Activated B cell treated with CpG ODN at 0.5 μM for 24 hours (primary cell): ENCODE data around the gene SMIM41. TPM values are rescaled to one million over a fixed set of nuclear protein-coding genes. Genes with fewer than 3 reads are reported as not detected.

Source experiments
- ATAC-seq: fragments of 200-7000 bp; cut with Tn5 transposase; one replicate; pipeline ENCODE4 v1.10.0; 2021; ENCODE audit warnings: low read depth, mild to moderate bottlenecking, moderate library complexity
- CTCF ChIA-PET: fragments of 350-600 bp; sonication (Branson Sonifier 250); formaldehyde crosslinking; loops from one replicate; lab custom pipeline; 2021; ENCODE audit warnings: antibody characterized with exemption; lab: Charles Lee
- POLR2A ChIA-PET: fragments of 350-600 bp; sonication (Branson Sonifier 250); formaldehyde crosslinking; loops from one replicate; lab custom pipeline; 2021; ENCODE audit warnings: antibody characterized with exemption; lab: Charles Lee
- DNase-seq: peaks from one replicate; pipeline ENCODE4 v3.0.0; 2022
- H3K27ac Mint-ChIP-seq: one replicate; pipeline ENCODE4 v1.8.0; 2020; ENCODE audit warnings: mixed read lengths
- H3K27me3 Mint-ChIP-seq: one replicate; pipeline ENCODE4 v1.8.0; 2021; ENCODE audit warnings: mixed read lengths
- H3K36me3 Mint-ChIP-seq: one replicate; pipeline ENCODE4 v1.8.0; 2021; ENCODE audit warnings: low read depth, mixed read lengths
- H3K4me1 Mint-ChIP-seq: one replicate; pipeline ENCODE4 v1.8.0; 2021; ENCODE audit warnings: mixed read lengths
- H3K4me3 Mint-ChIP-seq: one replicate; pipeline ENCODE4 v1.8.0; 2020; ENCODE audit warnings: mild to moderate bottlenecking, mixed read lengths
- H3K9me3 Mint-ChIP-seq: one replicate; pipeline ENCODE4 v1.8.0; 2020; ENCODE audit warnings: mixed read lengths
- intact Hi-C: fragments of 100-400 bp; cut with micrococcal nuclease; formaldehyde crosslinking; loops from one replicate; pipeline ENCODE4 v1.15.1; 2024
- total RNA-seq: library from RNA; stranded (reverse); gene quantifications from 2 replicates; pipeline ENCODE4 v1.2.3, GENCODE V29; 2022
- TF ChIP-seq, protein P1 (sequence below): fragments of 200-600 bp; IDR thresholded peaks from one replicate; pipeline ENCODE4 v1.8.0; 2022; ENCODE audit warnings: antibody characterized with exemption, mild to moderate bottlenecking

The SMIM41 gene
- total RNA-seq, 1 donor from 2014 or later, result not detected

DNA sequence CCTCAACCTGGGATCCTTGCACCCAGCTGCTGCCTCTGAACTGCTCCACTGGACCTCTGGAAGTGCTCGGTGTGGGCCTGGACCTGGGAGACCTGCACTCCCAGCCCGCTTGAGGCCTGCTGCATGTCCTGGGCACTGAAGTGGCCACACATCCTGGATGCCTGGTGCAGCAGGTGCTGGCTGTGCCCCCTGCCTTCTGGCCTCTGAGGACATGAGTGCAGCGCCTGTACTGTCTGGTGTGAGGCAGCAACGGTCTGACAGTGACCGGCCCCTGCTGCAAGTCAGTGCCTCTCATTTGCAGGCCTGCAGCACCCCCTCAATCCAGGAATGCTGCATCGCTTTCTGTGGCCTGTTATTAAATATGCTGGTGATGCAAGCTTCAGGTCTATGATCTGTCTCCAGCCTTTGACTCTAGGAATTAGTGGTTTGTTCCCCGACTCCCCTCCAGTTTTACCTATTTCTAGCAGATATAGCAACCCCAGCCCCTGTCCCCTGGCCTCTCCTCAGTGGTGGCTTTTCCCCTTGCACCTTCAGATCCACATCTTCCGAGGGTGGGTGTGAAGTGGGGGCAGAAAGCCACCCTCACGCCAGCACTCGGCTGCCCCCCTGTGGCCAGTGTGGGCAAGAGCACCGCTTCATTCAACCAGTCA is 3.6 kb downstream of the SMIM41 start:
- intact Hi-C loops, result loop anchor here (1.0 kb wide), 5 partner anchors 32 to 90 kb away; partner anchors contain the start of gene NR4A1
- Mint-ChIP-seq H3K4me1 (peaks cover 42% of the 10 kb centered on the region), H3K27me3 (peaks cover 8% of the 10 kb centered on the region), H3K36me3 (peaks cover 6% of the 10 kb centered on the region), H3K4me3 (peak overlapping the region; percentile 42), H3K9me3 (no peaks in the 10 kb centered on the region), H3K27ac (peak overlapping the region; percentile 48)
- TF ChIP-seq, protein P1, sequence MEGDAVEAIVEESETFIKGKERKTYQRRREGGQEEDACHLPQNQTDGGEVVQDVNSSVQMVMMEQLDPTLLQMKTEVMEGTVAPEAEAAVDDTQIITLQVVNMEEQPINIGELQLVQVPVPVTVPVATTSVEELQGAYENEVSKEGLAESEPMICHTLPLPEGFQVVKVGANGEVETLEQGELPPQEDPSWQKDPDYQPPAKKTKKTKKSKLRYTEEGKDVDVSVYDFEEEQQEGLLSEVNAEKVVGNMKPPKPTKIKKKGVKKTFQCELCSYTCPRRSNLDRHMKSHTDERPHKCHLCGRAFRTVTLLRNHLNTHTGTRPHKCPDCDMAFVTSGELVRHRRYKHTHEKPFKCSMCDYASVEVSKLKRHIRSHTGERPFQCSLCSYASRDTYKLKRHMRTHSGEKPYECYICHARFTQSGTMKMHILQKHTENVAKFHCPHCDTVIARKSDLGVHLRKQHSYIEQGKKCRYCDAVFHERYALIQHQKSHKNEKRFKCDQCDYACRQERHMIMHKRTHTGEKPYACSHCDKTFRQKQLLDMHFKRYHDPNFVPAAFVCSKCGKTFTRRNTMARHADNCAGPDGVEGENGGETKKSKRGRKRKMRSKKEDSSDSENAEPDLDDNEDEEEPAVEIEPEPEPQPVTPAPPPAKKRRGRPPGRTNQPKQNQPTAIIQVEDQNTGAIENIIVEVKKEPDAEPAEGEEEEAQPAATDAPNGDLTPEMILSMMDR, result peak; percentile 98
- CTCF ChIA-PET, result interaction anchor here (0.6 to 12.3 kb wide), 17 partner anchors 11 to 112 kb away, joined by 3 to 342 read pairs (median 5); partner anchors contain the start of gene ATG101
- POLR2A ChIA-PET, result interaction anchor here (1.0 to 4.0 kb wide), 5 partner anchors 14 to 57 kb away, joined by 3 to 24 read pairs (median 18); partner anchors contain the start of genes ATG101 and NR4A1
- ATAC-seq (peak; percentile 63), DNase-seq (peak; percentile 70)

DNA sequence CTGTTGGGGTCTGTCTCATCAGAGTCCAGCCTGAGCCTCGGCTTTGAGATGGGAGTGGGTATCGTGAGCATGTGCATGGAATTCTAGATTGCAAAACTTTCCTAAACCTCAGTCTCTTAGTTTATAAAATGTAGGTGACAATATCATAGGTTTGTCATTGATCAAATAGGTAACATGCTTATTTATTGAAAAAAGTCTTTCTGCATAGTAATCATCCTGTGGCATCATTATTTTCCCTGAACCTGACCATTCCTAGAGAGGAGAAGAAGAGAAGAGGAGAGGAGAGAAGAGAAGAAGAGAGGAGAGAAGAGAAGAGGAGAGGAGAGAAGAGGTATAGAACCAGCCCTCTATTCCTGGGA is 4.1 kb downstream of the SMIM41 start:
- DNase-seq, result no peak
- Mint-ChIP-seq H3K27ac (peak overlapping the region; percentile 48), H3K27me3 (peaks cover 12% of the 10 kb centered on the region), H3K36me3 (peaks cover 4% of the 10 kb centered on the region), H3K9me3 (no peaks in the 10 kb centered on the region), H3K4me3 (no peak overlapping the region), H3K4me1 (peaks cover 47% of the 10 kb centered on the region)
- ChIA-PET POLR2A (interaction anchor here (1.2 to 4.0 kb wide), 3 partner anchors 14 to 35 kb away, joined by 3 to 24 read pairs (median 18); partner anchors contain the start of genes ATG101 and NR4A1), CTCF (interaction anchor here (0.6 to 12.3 kb wide), 14 partner anchors 12 to 92 kb away, joined by 3 to 342 read pairs (median 5); partner anchors contain the start of gene ATG101)
- intact Hi-C loops, result loop anchor here (1.0 kb wide), 5 partner anchors 32 to 90 kb away; partner anchors contain the start of gene NR4A1
- TF ChIP-seq, protein P1, result no peak
- ATAC-seq, result no peak

DNA sequence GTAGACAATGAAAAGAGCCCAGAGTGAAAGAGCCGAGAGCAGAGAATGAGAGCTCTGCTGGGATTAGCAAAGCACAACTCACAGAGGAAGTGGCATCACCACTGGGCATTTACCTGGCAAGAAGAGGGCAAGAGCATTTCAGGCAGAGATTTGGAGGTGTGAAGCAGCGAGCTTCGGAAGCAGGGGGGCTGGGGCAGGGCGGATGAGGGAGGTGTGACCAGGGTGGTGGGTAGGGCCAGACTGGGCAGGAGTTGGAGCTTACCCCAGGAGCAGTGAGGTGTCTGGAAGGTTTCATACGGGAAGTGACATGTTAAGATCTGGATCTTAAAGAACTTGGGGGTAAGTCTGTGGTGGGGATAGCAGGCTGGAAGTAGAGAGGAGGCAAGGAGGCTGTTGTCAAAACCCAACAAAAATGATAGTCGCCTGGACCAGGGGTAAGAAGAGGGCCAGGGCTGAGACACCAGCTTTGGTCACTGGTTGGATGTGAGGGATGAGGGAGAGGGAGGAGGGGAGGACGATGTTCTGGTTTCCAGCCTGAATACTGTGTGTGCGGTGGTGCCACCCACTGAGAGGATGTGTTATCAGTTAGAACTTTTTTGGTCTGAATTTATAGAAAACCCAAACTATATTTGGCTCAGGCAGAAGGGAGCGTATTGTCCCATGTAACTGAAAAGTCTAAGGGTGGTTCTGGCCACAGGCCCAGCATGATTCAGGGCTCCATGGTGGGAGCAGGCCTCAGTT is 5.2 kb downstream of the SMIM41 start:
- POLR2A ChIA-PET, result interaction anchor here (0.6 to 0.7 kb wide), 2 partner anchors 9 to 266 kb away, joined by 3 read pairs; no protein-coding TSS in a partner anchor
- DNase-seq, result no peak
- ATAC-seq, result no peak
- no peaks in the 10 kb centered on the region for H3K36me3 Mint-ChIP-seq
- intact Hi-C loops, result no loop called here
- peaks cover 16% of the 10 kb centered on the region for H3K27me3 Mint-ChIP-seq
- TF ChIP-seq, protein P1, result no peak
- H3K9me3 Mint-ChIP-seq, result no peaks in the 10 kb centered on the region
- CTCF ChIA-PET, result interaction anchor here (0.6 to 12.3 kb wide), 8 partner anchors 12 to 922 kb away, joined by 3 to 342 read pairs (median 6); partner anchors contain the start of gene ATG101
- H3K4me1 Mint-ChIP-seq, result peaks cover 48% of the 10 kb centered on the region
- H3K4me3 Mint-ChIP-seq, result no peak overlapping the region
- H3K27ac Mint-ChIP-seq, result no peak overlapping the region

DNA sequence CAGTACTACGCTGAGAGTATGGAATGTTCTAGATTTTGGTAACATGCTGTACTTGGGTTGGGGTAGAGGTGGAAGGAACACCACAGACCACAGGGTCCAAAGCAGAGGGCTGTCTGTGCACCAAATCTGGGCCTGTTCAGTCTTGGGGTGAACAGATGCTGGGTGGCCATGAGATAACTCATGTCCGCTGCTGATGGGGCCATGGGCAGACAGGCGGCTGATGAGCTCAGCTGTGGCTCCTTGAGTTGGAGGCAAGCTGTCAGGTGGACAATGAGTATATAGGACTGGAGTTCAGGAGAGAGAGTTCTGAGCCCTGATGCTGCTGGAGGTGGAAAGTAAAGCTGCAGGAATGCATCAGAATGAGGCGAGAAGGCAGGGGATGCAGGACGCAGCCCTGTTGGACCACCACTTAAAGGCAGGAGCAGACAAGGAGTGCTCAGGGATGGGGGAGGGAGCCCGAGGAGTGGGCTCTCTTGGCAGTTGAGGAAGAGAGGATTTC is 6.2 kb downstream of the SMIM41 start:
- CTCF ChIA-PET, result interaction anchor here (1.1 to 12.3 kb wide), 3 partner anchors 19 to 62 kb away, joined by 3 to 342 read pairs (median 46); no protein-coding TSS in a partner anchor
- Mint-ChIP-seq H3K36me3 (no peaks in the 10 kb centered on the region), H3K4me3 (no peak overlapping the region), H3K27me3 (peaks cover 18% of the 10 kb centered on the region), H3K4me1 (peaks cover 44% of the 10 kb centered on the region), H3K9me3 (no peaks in the 10 kb centered on the region), H3K27ac (no peak overlapping the region)
- intact Hi-C loops, result no loop called here
- no peak for DNase-seq
- POLR2A ChIA-PET, result no interaction called here
- ATAC-seq, result no peak
- TF ChIP-seq, protein P1, result no peak
